HL-60 (cell line): ENCODE results near the gene AHDC1.

Experiments used
- POLR2AphosphoS5 ChIP-seq: IDR thresholded peaks from 2 replicates; pipeline ENCODE4 v1.6.1; 2012; ENCODE audit warnings: low read depth
- SPI1 ChIP-seq: IDR thresholded peaks from 2 replicates; pipeline ENCODE4 v1.6.1; 2012; ENCODE audit warnings: low read depth, mild to moderate bottlenecking, borderline replicate concordance
- TF ChIP-seq, protein P1 (sequence below): IDR thresholded peaks from one replicate; pipeline ENCODE4 v1.5.1; 2011; ENCODE audit warnings: low read length, control low read depth, inconsistent platforms; ENCODE audit not compliant: insufficient read depth
- TF ChIP-seq, protein P2 (sequence below): IDR thresholded peaks from 2 replicates; pipeline ENCODE4 v1.6.1; 2012; ENCODE audit warnings: low read depth; ENCODE audit not compliant: insufficient replicate concordance

DNA sequence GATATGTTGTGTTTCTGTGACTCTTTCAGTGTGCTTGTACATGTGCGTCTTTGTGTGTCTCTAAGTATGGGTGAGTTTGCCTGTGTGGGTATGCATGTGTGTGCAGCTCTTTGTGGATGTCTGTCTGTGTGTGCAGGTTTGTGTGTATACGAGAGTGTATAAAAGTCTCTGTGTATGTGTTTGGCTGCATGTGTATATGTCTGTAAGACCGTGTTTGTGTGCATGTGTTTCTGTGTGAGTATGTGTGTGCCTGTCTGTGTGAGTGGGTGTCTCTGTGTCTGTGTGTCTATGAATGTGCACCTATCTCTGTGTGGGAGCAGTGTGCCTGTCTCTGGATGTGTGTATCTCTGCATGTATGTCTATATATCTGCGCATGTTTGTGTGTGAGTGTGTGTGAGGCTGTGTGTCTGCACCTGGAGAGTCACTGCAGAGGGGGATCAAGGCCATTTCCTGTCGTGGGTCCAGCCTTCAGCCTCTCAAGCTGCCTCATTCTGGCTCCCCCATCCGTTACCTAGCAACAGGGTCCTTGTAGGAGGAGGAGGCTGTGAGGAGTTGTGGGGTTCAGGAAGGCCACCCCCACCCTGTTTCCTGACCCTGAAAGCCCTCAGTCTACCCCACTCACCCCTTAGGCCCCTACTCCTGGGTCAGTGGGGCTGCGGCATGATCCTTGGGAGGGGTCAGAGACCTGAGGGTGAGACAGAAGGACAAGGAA lies 20.7 kb upstream of the AHDC1 start:
- TF ChIP-seq, protein P1, sequence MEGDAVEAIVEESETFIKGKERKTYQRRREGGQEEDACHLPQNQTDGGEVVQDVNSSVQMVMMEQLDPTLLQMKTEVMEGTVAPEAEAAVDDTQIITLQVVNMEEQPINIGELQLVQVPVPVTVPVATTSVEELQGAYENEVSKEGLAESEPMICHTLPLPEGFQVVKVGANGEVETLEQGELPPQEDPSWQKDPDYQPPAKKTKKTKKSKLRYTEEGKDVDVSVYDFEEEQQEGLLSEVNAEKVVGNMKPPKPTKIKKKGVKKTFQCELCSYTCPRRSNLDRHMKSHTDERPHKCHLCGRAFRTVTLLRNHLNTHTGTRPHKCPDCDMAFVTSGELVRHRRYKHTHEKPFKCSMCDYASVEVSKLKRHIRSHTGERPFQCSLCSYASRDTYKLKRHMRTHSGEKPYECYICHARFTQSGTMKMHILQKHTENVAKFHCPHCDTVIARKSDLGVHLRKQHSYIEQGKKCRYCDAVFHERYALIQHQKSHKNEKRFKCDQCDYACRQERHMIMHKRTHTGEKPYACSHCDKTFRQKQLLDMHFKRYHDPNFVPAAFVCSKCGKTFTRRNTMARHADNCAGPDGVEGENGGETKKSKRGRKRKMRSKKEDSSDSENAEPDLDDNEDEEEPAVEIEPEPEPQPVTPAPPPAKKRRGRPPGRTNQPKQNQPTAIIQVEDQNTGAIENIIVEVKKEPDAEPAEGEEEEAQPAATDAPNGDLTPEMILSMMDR = no peak
- TF ChIP-seq, protein P2, sequence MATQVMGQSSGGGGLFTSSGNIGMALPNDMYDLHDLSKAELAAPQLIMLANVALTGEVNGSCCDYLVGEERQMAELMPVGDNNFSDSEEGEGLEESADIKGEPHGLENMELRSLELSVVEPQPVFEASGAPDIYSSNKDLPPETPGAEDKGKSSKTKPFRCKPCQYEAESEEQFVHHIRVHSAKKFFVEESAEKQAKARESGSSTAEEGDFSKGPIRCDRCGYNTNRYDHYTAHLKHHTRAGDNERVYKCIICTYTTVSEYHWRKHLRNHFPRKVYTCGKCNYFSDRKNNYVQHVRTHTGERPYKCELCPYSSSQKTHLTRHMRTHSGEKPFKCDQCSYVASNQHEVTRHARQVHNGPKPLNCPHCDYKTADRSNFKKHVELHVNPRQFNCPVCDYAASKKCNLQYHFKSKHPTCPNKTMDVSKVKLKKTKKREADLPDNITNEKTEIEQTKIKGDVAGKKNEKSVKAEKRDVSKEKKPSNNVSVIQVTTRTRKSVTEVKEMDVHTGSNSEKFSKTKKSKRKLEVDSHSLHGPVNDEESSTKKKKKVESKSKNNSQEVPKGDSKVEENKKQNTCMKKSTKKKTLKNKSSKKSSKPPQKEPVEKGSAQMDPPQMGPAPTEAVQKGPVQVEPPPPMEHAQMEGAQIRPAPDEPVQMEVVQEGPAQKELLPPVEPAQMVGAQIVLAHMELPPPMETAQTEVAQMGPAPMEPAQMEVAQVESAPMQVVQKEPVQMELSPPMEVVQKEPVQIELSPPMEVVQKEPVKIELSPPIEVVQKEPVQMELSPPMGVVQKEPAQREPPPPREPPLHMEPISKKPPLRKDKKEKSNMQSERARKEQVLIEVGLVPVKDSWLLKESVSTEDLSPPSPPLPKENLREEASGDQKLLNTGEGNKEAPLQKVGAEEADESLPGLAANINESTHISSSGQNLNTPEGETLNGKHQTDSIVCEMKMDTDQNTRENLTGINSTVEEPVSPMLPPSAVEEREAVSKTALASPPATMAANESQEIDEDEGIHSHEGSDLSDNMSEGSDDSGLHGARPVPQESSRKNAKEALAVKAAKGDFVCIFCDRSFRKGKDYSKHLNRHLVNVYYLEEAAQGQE = no peak
- TF ChIP-seq POLR2AphosphoS5 (no peak), SPI1 (no peak)
